WTC11 (cell line): ENCODE data around the gene RUFY2. TPM values are rescaled to one million over a fixed set of nuclear protein-coding genes. Genes with fewer than 3 reads are reported as not detected.

ENCODE experiments used
- ATAC-seq: fragments of 200-7000 bp; cut with Tn5 transposase; 2 replicates; pipeline ENCODE4 v1.10.0; 2021; ENCODE audit warnings: mild to moderate bottlenecking, moderate library complexity
- CTCF ChIA-PET: fragments of 300-600 bp; sonication (Branson Sonifier 250); formaldehyde crosslinking; loops from one replicate; lab custom pipeline; 2021; ENCODE audit warnings: antibody characterized with exemption; lab: Charles Lee
- POLR2A ChIA-PET: fragments of 350-600 bp; sonication (Branson Sonifier 250); formaldehyde crosslinking; loops from one replicate; lab custom pipeline; 2021; ENCODE audit warnings: antibody characterized with exemption; lab: Charles Lee
- DNase-seq: peaks from one replicate; pipeline ENCODE4 v3.0.0; 2021; ENCODE audit warnings: low spot score
- H3K27ac Mint-ChIP-seq: 2 replicates; pipeline ENCODE4 v1.8.0; 2021; ENCODE audit warnings: mixed read lengths
- H3K27me3 Mint-ChIP-seq: 2 replicates; pipeline ENCODE4 v1.8.0; 2021; ENCODE audit warnings: low read depth, mild to moderate bottlenecking, moderate library complexity, mixed read lengths
- H3K36me3 Mint-ChIP-seq: 2 replicates; pipeline ENCODE4 v1.8.0; 2021; ENCODE audit warnings: mixed read lengths
- H3K4me1 Mint-ChIP-seq: 2 replicates; pipeline ENCODE4 v1.8.0; 2022; ENCODE audit warnings: mixed read lengths
- H3K4me3 Mint-ChIP-seq: 2 replicates; pipeline ENCODE4 v1.8.0; 2021; ENCODE audit warnings: mild to moderate bottlenecking, moderate library complexity, mixed read lengths
- H3K9me3 Mint-ChIP-seq: 2 replicates; pipeline ENCODE4 v1.8.0; 2021; ENCODE audit warnings: mixed read lengths
- ARID4B ChIP-seq: sonication (generic); formaldehyde crosslinking; IDR thresholded peaks from 2 replicates; pipeline ENCODE4 v1.8.0; 2023; ENCODE audit warnings: missing genetic modification reagents, mild to moderate bottlenecking, borderline replicate concordance
- ATF3 ChIP-seq: sonication (generic); formaldehyde crosslinking; conservative IDR thresholded peaks from 2 replicates; pipeline ENCODE4 v1.8.1; 2022; ENCODE audit warnings: mild to moderate bottlenecking, missing genetic modification reagents
- CREM ChIP-seq: sonication (generic); formaldehyde crosslinking; IDR thresholded peaks from 2 replicates; pipeline ENCODE4 v1.8.1; 2022; ENCODE audit warnings: mild to moderate bottlenecking, missing genetic modification reagents, moderate library complexity
- E2F1 ChIP-seq: sonication (generic); formaldehyde crosslinking; IDR thresholded peaks from 2 replicates; pipeline ENCODE4 v1.8.0; 2022; ENCODE audit warnings: mild to moderate bottlenecking, missing genetic modification reagents
- E2F4 ChIP-seq: sonication (generic); formaldehyde crosslinking; IDR thresholded peaks from 2 replicates; pipeline ENCODE4 v1.8.1; 2022; ENCODE audit warnings: low read depth, mild to moderate bottlenecking, moderate library complexity, missing genetic modification reagents, borderline replicate concordance
- EMX1 ChIP-seq: fragments of 250-450 bp; sonication (Bioruptor Pico); IDR thresholded peaks from 2 replicates; pipeline ENCODE4 v1.8.0; 2021; ENCODE audit warnings: mild to moderate bottlenecking
- GABPB1 ChIP-seq: sonication (generic); formaldehyde crosslinking; IDR thresholded peaks from 2 replicates; pipeline ENCODE4 v1.8.1; 2023; ENCODE audit warnings: mild to moderate bottlenecking, missing genetic modification reagents
- GTF2I ChIP-seq: fragments of 250-450 bp; sonication (Bioruptor Pico); conservative IDR thresholded peaks from 2 replicates; pipeline ENCODE4 v1.4.0; 2021; ENCODE audit warnings: mild to moderate bottlenecking
- IRF1 ChIP-seq: sonication (generic); formaldehyde crosslinking; IDR thresholded peaks from 2 replicates; pipeline ENCODE4 v1.8.0; 2023; ENCODE audit warnings: missing genetic modification reagents
- MXD4 ChIP-seq: fragments of 250-450 bp; sonication (Bioruptor Pico); IDR thresholded peaks from 2 replicates; pipeline ENCODE4 v1.8.0; 2021; ENCODE audit warnings: mild to moderate bottlenecking, moderate library complexity, borderline replicate concordance
- NFE2L1 ChIP-seq: sonication (generic); formaldehyde crosslinking; IDR thresholded peaks from 2 replicates; pipeline ENCODE4 v1.8.1; 2023; ENCODE audit warnings: missing genetic modification reagents
- NFYB ChIP-seq: sonication (generic); formaldehyde crosslinking; conservative IDR thresholded peaks from 2 replicates; pipeline ENCODE4 v1.8.0; 2022; ENCODE audit warnings: low read depth, missing genetic modification reagents
- NR1H2 ChIP-seq: sonication (generic); formaldehyde crosslinking; IDR thresholded peaks from 2 replicates; pipeline ENCODE4 v1.9.0; 2021; ENCODE audit warnings: mild to moderate bottlenecking, moderate library complexity, missing genetic modification reagents
- NR3C1 ChIP-seq: sonication (generic); formaldehyde crosslinking; conservative IDR thresholded peaks from 2 replicates; pipeline ENCODE4 v1.8.1; 2023; ENCODE audit warnings: low read depth, mild to moderate bottlenecking, missing genetic modification reagents
- PREB ChIP-seq: sonication (generic); formaldehyde crosslinking; IDR thresholded peaks from 2 replicates; pipeline ENCODE4 v1.8.1; 2022; ENCODE audit warnings: mild to moderate bottlenecking, missing genetic modification reagents, moderate library complexity, borderline replicate concordance
- PRRX2 ChIP-seq: fragments of 250-450 bp; sonication (Bioruptor Pico); IDR thresholded peaks from 2 replicates; pipeline ENCODE4 v1.8.0; 2021; ENCODE audit warnings: mild to moderate bottlenecking
- SOX15 ChIP-seq: fragments of 250-450 bp; sonication (Bioruptor Pico); IDR thresholded peaks from 2 replicates; pipeline ENCODE4 v1.9.0; 2021; ENCODE audit warnings: mild to moderate bottlenecking
- USF1 ChIP-seq: sonication (generic); formaldehyde crosslinking; IDR thresholded peaks from 2 replicates; pipeline ENCODE4 v1.8.0; 2022; ENCODE audit warnings: mild to moderate bottlenecking, missing genetic modification reagents
- ZNF121 ChIP-seq: sonication (generic); formaldehyde crosslinking; IDR thresholded peaks from 2 replicates; pipeline ENCODE4 v1.8.0; 2023; ENCODE audit warnings: missing genetic modification reagents
- ZNF281 ChIP-seq: sonication (generic); formaldehyde crosslinking; IDR thresholded peaks from 2 replicates; pipeline ENCODE4 v1.8.0; 2023; ENCODE audit warnings: mild to moderate bottlenecking, missing genetic modification reagents
- ZNF416 ChIP-seq: fragments of 250-450 bp; sonication (Bioruptor Pico); IDR thresholded peaks from 2 replicates; pipeline ENCODE4 v1.9.0; 2021; ENCODE audit warnings: mild to moderate bottlenecking, inconsistent platforms
- ZNF671 ChIP-seq: fragments of 250-450 bp; sonication (Bioruptor Pico); IDR thresholded peaks from 2 replicates; pipeline ENCODE4 v1.8.0; 2021; ENCODE audit warnings: mild to moderate bottlenecking
- total RNA-seq: library from RNA; stranded (reverse); gene quantifications from 3 replicates; pipeline ENCODE4 v1.2.3, GENCODE V29; 2021

RUFY2 gene
- total RNA-seq, 1 experiment from 2014 or later: 10.3 TPM

GRCh38 chr10:68364101-68364886 lies 42.8 kb downstream of the RUFY2 start:
- no peaks in the 10 kb centered on the region for H3K9me3 Mint-ChIP-seq
- H3K4me1 Mint-ChIP-seq: no peaks in the 10 kb centered on the region
- peaks cover 3% of the 10 kb centered on the region; the same call in 1 of the 2 replicates for H3K36me3 Mint-ChIP-seq
- no peaks in the 10 kb centered on the region for H3K27me3 Mint-ChIP-seq
- TF ChIP-seq ARID4B (CRISPR knock-in tag) (no peak), GABPB1 (no peak), PREB (no peak), CREM (CRISPR knock-in tag) (no peak), PRRX2 (no peak), IRF1 (CRISPR knock-in tag) (no peak), ATF3 (CRISPR knock-in tag) (no peak), NFE2L1 (no peak), NR3C1 (no peak)
- POLR2A ChIA-PET: no interaction called here
- ATAC-seq (no peak), DNase-seq (no peak)
- CTCF ChIA-PET: interaction anchor here (1.4 kb wide), 1 partner anchor 152 kb away, joined by 3 read pairs; no protein-coding TSS in a partner anchor
- H3K4me3 Mint-ChIP-seq: no peak overlapping the region
- H3K27ac Mint-ChIP-seq: no peak overlapping the region

- POLR2A ChIA-PET: no interaction called here
- peaks cover 3% of the 10 kb centered on the region; the same call in 1 of the 2 replicates for H3K36me3 Mint-ChIP-seq
- H3K9me3 Mint-ChIP-seq: no peaks in the 10 kb centered on the region
- CTCF ChIA-PET: interaction anchor here (1.4 to 2.3 kb wide), 2 partner anchors 14 to 150 kb away, joined by 3 to 12 read pairs; no protein-coding TSS in a partner anchor
- no peak overlapping the region for H3K4me3 Mint-ChIP-seq
- H3K27ac Mint-ChIP-seq: no peak overlapping the region
- ATAC-seq (no peak), DNase-seq (no peak)
- no peaks in the 10 kb centered on the region for H3K27me3 Mint-ChIP-seq
- H3K4me1 Mint-ChIP-seq: no peaks in the 10 kb centered on the region
- no peak for TF ChIP-seq NR1H2 (CRISPR knock-in tag)
- TF ChIP-seq ZNF121 (CRISPR knock-in tag): no peak
- no peak for TF ChIP-seq GTF2I (CRISPR knock-in tag)
- TF ChIP-seq SOX15: no peak
- TF ChIP-seq EMX1 (CRISPR knock-in tag): no peak
- TF ChIP-seq MXD4: no peak
- TF ChIP-seq E2F1 (CRISPR knock-in tag): no peak
- TF ChIP-seq ZNF281: no peak
- no peak for TF ChIP-seq NFYB
- TF ChIP-seq NFE2L1: no peak
- no peak for TF ChIP-seq IRF1 (CRISPR knock-in tag)
- TF ChIP-seq ZNF416 (CRISPR knock-in tag): no peak
- no peak for TF ChIP-seq ZNF671 (CRISPR knock-in tag)
- no peak for TF ChIP-seq USF1
- no peak for TF ChIP-seq E2F4 (CRISPR knock-in tag)
These were observed 44.5 kb downstream of the RUFY2 start for GRCh38 chr10:68362590-68362989.
